HG03558 (cell line): ENCODE results near the gene CFL1.
"Not testable (repeated sequence)": the region's sequence is repeated elsewhere in the genome, so short reads cannot be mapped to it uniquely, and the experiment has no call there.

Experiments
- ATAC-seq: cut with Tn5 transposase; IDR thresholded peaks from one replicate; pipeline ENCODE4 v1.9.1; 2021; ENCODE audit warnings: moderate number of reproducible peaks; ENCODE audit not compliant: unreplicated experiment; ENCODE audit errors: extremely low read depth

The CFL1 gene

GRCh38 chr11:65859812-65860277 is 1.9 kb upstream of the CFL1 start:
- ATAC-seq: no peak

DNA sequence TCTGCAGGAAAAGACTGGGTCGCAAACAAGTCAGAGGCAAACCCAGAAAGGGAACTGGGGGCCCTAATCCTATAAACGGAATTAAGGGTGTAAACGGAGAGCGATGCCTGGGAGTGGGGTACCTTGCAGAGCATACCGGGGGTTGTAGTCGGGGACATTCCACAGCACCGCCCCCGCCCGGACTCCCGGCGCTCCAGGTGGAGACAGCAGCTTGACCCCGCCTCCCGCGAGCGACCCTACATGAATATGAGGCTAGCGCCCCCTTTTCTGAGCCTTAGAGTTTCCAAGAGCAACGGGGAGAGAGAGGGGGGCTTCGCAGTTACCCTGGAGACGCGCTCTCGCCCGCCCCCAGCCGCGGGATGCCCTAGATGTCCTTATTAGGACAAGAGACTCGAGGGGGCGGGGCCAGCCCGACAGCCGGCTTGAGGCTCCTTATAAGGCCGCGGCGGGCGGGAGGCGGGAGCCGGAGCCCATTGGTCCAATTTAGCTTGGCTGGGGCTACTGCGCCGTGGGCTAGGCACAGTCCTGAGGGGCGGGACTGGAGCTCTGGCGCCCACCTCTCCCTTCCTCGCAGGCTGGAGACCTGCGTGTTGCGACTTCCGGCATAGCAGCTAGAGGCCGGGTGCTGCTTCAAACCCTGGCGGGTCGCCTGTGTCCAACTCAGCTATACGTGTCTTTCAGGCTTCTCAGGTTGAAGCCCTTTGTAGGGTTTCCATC is 1.3 kb upstream of the CFL1 start:
- ATAC-seq: peak; percentile 31

GRCh38 chr11:65858681-65859087 is 704 bp upstream of the CFL1 start:
- no peak for ATAC-seq

GRCh38 chr11:65857500-65857852 is 504 bp downstream of the CFL1 start:
- ATAC-seq: no peak

- ATAC-seq: no peak
Measured at GRCh38 chr11:65856689-65857499, 1.1 kb downstream of the CFL1 start.

GRCh38 chr11:65855927-65856363 is 2.0 kb downstream of the CFL1 start:
- no peak for ATAC-seq

DNA sequence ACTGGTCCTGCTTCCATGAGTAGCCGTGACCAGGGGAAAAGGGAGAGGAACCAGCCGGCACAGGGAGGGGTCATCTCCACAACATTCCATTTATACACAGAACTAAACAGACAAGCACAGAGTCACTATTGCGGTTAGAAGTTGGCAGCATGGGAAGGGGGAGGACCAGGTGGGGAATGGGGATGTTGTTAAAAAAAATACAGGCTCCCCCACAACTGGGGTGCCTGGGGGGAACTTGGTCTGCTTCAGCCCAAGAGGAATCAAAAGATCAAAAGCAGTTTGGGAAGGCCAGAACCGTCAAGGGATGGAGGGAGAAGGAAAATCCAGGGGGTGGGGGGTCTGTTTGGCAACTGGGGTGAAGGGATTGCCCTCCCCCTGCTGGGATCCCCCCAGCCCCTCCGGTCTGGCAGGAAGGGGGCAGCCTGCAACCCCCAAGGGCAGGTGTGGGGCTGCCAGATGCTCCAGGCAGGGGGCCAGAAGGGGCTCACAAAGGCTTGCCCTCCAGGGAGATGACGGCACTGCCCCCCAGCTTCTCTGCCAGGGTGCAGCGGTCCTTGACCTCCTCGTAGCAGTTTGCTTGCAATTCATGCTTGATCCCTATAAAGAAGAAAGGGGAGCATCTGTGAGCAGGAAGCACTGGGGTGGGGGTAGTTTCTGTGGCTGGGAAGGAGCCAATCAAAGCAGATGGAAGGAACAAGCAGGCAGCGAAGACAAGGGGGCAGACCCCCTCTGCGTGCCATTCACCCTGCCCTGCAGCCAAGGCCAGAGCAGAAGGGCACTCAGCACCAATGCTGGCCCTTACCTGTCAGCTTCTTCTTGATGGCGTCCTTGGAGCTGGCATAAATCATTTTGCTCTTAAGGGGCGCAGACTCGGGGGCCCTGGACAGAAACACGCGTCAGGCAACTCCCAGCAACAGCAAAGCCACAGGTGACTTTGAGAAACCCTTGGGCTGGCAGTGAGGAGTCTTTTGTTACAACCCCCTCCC is 2.8 kb downstream of the CFL1 start:
- ATAC-seq: no peak

- no peak for ATAC-seq
Measured at GRCh38 chr11:65854161-65854592, 3.8 kb downstream of the CFL1 start.

DNA sequence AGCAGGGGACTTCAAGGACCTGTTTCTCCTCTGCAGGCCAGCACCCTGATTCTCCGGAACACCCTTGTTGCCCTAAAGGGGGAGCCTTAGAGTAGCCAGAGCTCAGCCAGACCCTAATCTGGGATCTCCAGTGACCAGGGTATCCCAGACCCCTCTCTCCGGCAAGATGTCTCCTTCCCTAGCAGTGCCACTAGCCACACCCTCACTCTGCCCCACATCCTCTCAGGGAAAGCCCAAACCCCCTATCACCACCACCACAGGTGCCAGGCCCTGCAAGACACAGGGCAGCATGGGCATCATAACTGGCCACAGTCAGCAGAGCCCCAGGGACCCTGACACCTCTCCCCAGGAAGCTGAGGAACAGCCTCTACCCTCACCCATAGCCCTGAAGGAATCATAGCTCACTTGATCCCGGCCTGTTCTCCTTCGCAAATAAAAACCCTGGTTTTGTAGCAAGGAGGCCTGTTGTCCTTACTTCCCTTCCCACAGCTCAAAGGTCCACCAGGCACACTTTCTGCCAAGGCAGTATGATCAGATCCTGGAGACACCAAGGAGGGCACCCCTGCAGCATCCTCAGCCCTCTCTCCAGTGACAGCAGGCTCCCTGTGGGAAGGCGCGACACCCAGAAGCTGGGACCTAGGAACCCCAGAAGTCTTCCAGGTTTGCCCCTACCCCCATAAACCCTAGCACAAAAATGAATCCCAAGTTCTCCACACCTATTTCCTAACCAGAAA is 4.6 kb downstream of the CFL1 start:
- ATAC-seq: no peak

DNA sequence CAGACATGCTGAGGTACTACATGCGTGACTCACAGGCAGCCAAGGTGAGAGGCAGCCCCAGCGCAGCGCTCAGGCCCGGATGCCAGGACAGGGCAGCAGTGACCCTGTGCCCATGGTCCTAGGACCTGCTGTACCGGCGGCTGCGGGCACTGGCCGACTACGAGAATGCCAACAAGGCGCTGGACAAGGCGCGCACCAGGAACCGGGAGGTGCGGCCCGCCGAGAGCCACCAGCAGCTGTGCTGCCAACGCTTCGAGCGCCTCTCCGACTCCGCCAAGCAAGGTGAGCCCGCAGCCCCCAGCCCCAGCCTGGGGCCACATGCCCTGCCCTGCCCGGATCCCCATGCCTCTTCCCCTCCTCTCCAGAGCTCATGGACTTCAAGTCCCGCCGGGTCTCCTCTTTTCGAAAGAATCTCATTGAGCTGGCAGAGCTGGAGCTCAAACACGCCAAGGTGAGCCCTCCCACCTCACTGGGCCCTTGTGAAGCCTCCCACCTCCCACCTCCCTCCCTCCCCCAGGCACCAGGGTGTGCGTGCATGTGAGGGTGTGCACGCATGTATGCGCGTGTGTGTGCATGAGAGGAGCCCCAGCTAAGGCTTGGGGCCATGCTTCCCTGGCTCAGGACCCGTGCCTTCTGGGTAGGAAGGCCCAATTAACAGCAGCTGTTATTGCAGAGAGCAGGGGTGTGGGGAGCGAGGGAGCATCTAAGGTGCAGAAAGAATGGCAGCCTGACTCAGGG is 5.3 kb downstream of the CFL1 start:
- no peak for ATAC-seq

DNA sequence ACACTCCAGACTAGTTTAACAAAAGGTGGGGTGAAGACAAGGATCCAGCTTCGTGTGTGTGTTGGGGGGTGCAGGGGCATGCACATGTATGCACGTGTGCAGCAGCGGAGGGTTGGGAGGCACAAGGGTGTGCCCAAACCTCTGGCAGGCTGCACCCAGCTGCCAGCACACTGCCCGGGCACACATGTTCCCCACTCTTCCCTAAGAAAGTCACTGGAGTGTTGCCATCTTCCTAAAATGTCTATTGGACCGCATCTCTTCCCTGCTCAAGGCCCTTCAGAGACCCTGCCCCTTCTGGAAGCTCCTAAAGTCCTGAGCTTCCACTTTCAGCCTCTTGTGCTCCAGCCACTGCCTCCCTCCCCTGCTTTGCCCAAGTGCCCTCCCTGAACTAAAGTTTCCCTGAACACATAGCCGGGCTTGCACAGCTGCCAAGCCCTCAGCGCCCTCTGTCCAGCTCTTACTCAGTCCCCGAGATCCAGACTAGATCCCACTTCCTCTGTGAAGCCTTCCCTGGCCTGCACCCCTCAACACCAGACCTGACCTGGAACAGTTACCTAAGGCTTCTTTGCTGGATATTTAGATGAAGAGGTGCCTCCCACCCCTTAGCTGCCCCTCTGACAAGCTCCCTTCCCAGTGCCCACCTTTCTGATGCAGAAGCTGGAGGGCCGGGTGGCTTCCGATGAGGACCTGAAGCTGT is 6.0 kb downstream of the CFL1 start:
- ATAC-seq: no peak

DNA sequence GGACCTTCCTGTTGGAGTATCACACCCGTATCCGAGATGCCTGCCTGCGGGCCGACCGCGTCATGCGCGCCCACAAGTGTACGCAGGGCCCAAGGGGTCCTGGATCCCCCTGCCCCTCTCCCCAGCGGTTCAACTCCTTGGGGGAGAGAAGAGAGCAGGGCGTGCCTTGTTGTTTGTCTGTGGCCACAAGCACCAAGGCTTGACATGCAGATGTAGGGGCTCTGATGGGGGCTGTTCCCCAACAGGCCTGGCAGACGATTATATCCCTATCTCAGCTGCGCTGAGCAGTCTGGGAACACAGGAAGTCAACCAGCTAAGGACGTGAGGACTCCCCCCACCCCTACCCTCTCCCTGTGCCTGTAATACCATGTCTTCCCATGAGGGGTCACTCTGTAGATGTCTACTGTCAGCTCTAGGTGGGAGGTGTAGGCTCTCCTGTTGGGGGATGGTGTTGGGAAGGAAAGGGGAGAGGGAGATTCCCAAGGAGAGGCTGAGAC is 6.8 kb downstream of the CFL1 start:
- no peak for ATAC-seq

DNA sequence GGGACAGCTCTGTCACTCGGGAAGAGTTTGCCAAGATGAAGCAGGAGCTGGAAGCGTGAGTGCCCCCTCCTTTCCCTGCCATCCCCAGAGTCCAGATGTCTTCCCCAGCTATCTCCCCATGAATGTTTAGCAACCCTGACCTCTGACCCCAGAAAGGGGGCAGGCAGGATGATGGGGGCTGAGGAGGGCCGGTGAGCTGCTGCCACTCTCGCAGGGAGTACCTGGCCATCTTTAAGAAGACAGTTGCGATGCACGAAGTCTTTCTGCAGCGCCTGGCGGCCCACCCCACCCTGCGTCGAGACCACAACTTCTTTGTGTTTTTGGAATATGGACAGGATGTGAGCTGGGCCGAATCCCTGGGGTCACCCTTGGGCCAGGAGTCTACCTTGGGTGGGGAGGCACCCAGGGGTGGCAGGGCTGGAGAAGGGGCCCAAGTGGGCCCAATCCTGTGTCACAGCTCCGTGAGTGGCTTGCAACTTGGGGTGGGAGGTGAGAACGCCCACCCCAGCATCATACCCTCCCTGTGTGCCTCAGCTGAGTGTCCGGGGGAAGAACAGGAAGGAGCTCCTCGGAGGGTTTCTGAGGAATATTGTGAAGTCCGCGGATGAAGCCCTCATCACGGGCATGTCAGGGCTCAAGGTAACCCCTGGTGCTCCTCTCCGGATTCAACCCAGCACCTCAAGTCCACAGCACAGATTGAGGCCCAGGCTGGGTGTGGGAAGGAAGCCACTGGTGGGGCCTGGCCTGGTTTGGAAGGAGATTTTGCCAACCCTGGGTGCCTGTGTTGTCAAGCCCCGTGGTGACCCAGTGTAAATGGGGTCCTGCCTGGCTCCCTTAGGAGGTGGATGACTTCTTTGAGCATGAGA is 7.5 kb downstream of the CFL1 start:
- ATAC-seq: no peak

- ATAC-seq: no peak
Measured at GRCh38 chr11:65849771-65850216, 8.2 kb downstream of the CFL1 start.

- ATAC-seq: no peak
Measured at GRCh38 chr11:65849366-65849765, 8.6 kb downstream of the CFL1 start.

DNA sequence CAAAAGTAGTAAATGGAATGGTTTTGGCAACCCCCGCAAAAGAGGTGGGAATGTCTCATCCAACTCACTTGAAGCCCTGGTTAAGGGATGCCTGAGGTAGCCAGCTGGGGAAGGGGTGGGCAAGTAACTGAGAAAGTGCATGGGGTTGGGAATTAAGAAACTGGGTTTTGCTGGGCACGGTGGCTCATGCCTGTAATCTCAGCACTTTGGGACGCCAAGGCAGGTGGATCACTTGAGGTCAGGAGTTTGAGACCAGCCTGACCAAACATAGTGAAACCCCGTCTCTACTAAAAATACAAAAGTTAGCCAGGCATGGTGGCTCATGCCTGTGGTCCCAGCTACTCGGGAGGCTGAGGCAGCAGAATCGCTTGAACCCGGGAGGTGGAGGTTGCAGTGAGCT is 9.3 kb downstream of the CFL1 start:
- not testable (repeated sequence) for ATAC-seq

DNA sequence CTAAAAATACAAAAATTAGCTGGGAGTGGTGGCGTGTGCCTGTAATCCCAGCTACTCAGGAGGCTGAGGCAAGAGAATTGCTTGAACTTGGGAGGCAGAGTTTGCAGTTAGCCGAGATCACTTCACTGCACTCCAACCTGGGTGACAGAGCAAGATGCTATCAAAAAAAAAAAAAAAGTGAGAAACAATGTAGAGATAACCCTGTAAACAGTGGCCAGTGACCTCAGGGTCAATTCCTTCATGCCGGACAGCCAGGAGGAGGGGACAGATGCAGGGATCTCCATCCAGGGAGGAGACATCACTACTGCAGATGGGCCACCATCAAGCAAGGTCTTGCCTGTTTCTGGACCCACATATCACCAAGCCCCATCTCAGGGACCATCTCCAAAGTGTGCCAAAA is 10.2 kb downstream of the CFL1 start:
- ATAC-seq: no peak
